Measurements from ENCODE around the gene RBMS2. TPM values are rescaled to one million over a fixed set of nuclear protein-coding genes. Genes with fewer than 3 reads are reported as not detected.

RBMS2 gene
- total and polyA plus RNA-seq, 9 of the 15 experiments (the other 6 are each of a cell fraction or from before 2014, with no cell fraction given) = 0.08 to 10.5 (median 0.31) TPM

GRCh38 chr12:56520506-56520905, 1.1 kb upstream of the RBMS2 start:
- Histone ChIP-seq H3K27me3 (ENCODE audit: control insufficient read depth in 2 of 2, insufficient read depth in 2 of 2, low read length in 2 of 2) (no peaks in the 10 kb centered on the region), H3K27ac (ENCODE audit: extremely low read depth, low read depth, low read length) (no peak overlapping the region), H3K9ac (ENCODE audit: insufficient read depth in 1 of 2, low read depth in 2 of 2, low read length in 2 of 2) (no peak overlapping the region), H3K4me3 (no peak overlapping the region), H3K9me1 (ENCODE audit: control insufficient read depth, insufficient read depth, low read length) (no peaks in the 10 kb centered on the region), H3K79me2 (ENCODE audit: control insufficient read depth, insufficient read depth, low read length) (no peaks in the 10 kb centered on the region), H2AFZ (ENCODE audit: low read depth, low read length) (no peak overlapping the region), H3K4me2 (ENCODE audit: insufficient read depth, low read length) (no peak overlapping the region), H3K36me3 (ENCODE audit: control insufficient read depth, insufficient read depth, low read length) (no peaks in the 10 kb centered on the region), H3K4me1 (replicated peaks in 1 of 2; ENCODE audit: control insufficient read depth in 2 of 2, insufficient read depth in 2 of 2, low read length in 2 of 2) (peaks cover 3 to 7% of the 10 kb centered on the region in 2 experiments; a peak in 1 of 5 replicates), H4K20me1 (replicated peaks; ENCODE audit: control insufficient read depth, insufficient read depth, low read length) (no peaks in the 10 kb centered on the region), H3K9me3 (replicated peaks; ENCODE audit: control insufficient read depth, insufficient read depth, low read depth, low read length) (no peaks in the 10 kb centered on the region)
- no peak for FAIRE-seq
- ChIA-PET CTCF (ENCODE audit: low intra/inter-chr PET ratio) (no interaction called here), POLR2A (interaction anchor here (1.4 kb wide), 1 partner anchor 16 kb away, joined by 5 read pairs; no protein-coding TSS in a partner anchor)
- 50% methylated on average over 1 of the region's 1 CpG for WGBS (ENCODE audit: insufficient coverage, low coverage, missing lambda C conversion rate)
- no peak for ATAC-seq
- in situ Hi-C loops (cut with MboI) = loop anchor here (5.0 kb wide), 1 partner anchor 42 kb away; no protein-coding TSS in a partner anchor
- intact Hi-C loops (cut with micrococcal nuclease) = no loop called here
- no TSS peak for BruUV-seq (replicated peaks)
- DNase-seq (ENCODE audit: extremely low read depth in 1 of 4, low spot score in 3 of 4) = no peak
- no peak for TF ChIP-seq NRF1 (conservative IDR thresholded peaks at IDR 0.05 in 1 of 2, IDR thresholded peaks at IDR 0.05 in 1 of 2)
- no peak for TF ChIP-seq ZNF764 (CRISPR knock-in tag; IDR thresholded peaks at IDR 0.05; ENCODE audit: low read depth)
- TF ChIP-seq E2F3 (CRISPR knock-in tag; IDR thresholded peaks at IDR 0.05) = no peak
- TF ChIP-seq ZNF431 (CRISPR knock-in tag; IDR thresholded peaks at IDR 0.05) = no peak
- no peak for TF ChIP-seq ZFP91 (CRISPR knock-in tag; IDR thresholded peaks at IDR 0.05)
- no peak for TF ChIP-seq CBX8 (IDR thresholded peaks at IDR 0.05; ENCODE audit: borderline replicate concordance, extremely low read depth, low read depth, low read length, poor library complexity, severe bottlenecking)
- TF ChIP-seq PTTG1 (tag; IDR thresholded peaks at IDR 0.05; ENCODE audit: low read depth) = no peak
- TF ChIP-seq MAFK (IDR thresholded peaks at IDR 0.05; ENCODE audit: low read length) = no peak
- no peak for TF ChIP-seq POLR3A (IDR thresholded peaks at IDR 0.05; ENCODE audit: borderline replicate concordance, extremely low read depth, insufficient read depth, insufficient read length)
- no peak for TF ChIP-seq ZNF253 (CRISPR knock-in tag; conservative IDR thresholded peaks at IDR 0.05)
- TF ChIP-seq CREB3 (tag; conservative IDR thresholded peaks at IDR 0.05; ENCODE audit: low read depth) = no peak
- TF ChIP-seq CHCHD3 (CRISPR knock-in tag; IDR thresholded peaks at IDR 0.05) = no peak

Measured in K562 (cell line).